Endothelial cell of umbilical vein (primary cell): ENCODE measurements around the gene MAP4K4.

Experiments used
- EZH2 ChIP-seq: IDR thresholded peaks from 2 replicates; pipeline ENCODE4 v1.6.1; 2012; ENCODE audit warnings: borderline replicate concordance, low read depth, mild to moderate bottlenecking, moderate library complexity, low read length, inconsistent platforms; ENCODE audit not compliant: severe bottlenecking
- GATA2 ChIP-seq: IDR thresholded peaks from 2 replicates; pipeline ENCODE4 v1.7.0; 2011; ENCODE audit warnings: low read depth, mild to moderate bottlenecking, moderate library complexity, mixed read lengths, low read length; ENCODE audit not compliant: insufficient read length, insufficient read depth
- MAX ChIP-seq: IDR thresholded peaks from 2 replicates; pipeline ENCODE4 v1.6.1; 2011; ENCODE audit not compliant: insufficient read depth, insufficient read length
- POLR2A ChIP-seq: IDR thresholded peaks from 2 replicates; pipeline ENCODE4 v1.6.1; 2012; ENCODE audit warnings: low read depth, mild to moderate bottlenecking, control low read depth, low read length
- POLR2AphosphoS5 ChIP-seq: IDR thresholded peaks from 2 replicates; pipeline ENCODE4 v1.6.1; 2012; ENCODE audit warnings: low read depth, mild to moderate bottlenecking, control low read depth, low read length, moderate library complexity; ENCODE audit not compliant: insufficient read depth
- TF ChIP-seq, protein P1 (sequence below), 2 donors: IDR thresholded peaks; 1 replicate in 1 of 2; 2 replicates in 1 of 2; pipeline ENCODE4 v1.5.1; 2011; ENCODE audit warnings: low read length in 2 of 2, mild to moderate bottlenecking in 2 of 2, moderate library complexity in 2 of 2, control low read depth in 1 of 2, inconsistent platforms in 1 of 2, low read depth in 1 of 2; ENCODE audit not compliant: insufficient read depth in 1 of 2; ENCODE audit errors: extremely low read depth in 1 of 2

DNA sequence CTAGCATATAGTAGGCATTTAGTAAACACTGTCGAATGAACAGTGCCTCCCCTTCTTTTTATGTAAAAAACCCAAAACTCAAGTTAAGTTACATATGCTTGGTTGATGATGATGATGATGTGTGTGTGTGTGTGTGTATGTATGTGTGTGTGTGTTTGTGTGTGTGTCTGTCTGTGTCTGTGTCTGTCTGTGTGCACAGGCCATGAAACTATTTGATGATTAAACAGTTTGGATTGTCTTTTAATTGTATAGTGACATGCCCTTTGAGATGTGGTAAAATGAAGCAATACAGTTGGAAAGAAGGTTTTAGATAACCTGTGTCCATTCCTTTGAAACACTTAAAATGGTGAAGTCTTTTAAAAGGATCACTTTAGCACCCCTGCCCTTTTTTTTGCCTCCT lies 105.6 kb downstream of the MAP4K4 start:
- no peak for TF ChIP-seq POLR2AphosphoS5
- no peak for TF ChIP-seq POLR2A
- TF ChIP-seq, protein P1, sequence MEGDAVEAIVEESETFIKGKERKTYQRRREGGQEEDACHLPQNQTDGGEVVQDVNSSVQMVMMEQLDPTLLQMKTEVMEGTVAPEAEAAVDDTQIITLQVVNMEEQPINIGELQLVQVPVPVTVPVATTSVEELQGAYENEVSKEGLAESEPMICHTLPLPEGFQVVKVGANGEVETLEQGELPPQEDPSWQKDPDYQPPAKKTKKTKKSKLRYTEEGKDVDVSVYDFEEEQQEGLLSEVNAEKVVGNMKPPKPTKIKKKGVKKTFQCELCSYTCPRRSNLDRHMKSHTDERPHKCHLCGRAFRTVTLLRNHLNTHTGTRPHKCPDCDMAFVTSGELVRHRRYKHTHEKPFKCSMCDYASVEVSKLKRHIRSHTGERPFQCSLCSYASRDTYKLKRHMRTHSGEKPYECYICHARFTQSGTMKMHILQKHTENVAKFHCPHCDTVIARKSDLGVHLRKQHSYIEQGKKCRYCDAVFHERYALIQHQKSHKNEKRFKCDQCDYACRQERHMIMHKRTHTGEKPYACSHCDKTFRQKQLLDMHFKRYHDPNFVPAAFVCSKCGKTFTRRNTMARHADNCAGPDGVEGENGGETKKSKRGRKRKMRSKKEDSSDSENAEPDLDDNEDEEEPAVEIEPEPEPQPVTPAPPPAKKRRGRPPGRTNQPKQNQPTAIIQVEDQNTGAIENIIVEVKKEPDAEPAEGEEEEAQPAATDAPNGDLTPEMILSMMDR (IDR thresholded peaks at IDR 0.05; ENCODE audit: extremely low read depth in 1 of 2, insufficient read depth in 1 of 2, low read depth in 1 of 2, low read length in 2 of 2) = no peak
- TF ChIP-seq MAX = no peak
- TF ChIP-seq EZH2 = no peak
- no peak for TF ChIP-seq GATA2
